ENCODE results near the gene RBP3. TPM values are rescaled to one million over a fixed set of nuclear protein-coding genes. Genes with fewer than 3 reads are reported as not detected.

The RBP3 gene
- total RNA-seq, 1 experiment from 2014 or later = not detected

GRCh38 chr10:47331954-47332353 is 16.2 kb upstream of the RBP3 start:
- H4K8ac ChIP-seq (replicated peaks; ENCODE audit: insufficient read length, low read depth, low read length) = no peak overlapping the region
- no peak overlapping the region for H3K56ac ChIP-seq (ENCODE audit: insufficient read length, low read depth, low read length)
- TF ChIP-seq, protein P1, sequence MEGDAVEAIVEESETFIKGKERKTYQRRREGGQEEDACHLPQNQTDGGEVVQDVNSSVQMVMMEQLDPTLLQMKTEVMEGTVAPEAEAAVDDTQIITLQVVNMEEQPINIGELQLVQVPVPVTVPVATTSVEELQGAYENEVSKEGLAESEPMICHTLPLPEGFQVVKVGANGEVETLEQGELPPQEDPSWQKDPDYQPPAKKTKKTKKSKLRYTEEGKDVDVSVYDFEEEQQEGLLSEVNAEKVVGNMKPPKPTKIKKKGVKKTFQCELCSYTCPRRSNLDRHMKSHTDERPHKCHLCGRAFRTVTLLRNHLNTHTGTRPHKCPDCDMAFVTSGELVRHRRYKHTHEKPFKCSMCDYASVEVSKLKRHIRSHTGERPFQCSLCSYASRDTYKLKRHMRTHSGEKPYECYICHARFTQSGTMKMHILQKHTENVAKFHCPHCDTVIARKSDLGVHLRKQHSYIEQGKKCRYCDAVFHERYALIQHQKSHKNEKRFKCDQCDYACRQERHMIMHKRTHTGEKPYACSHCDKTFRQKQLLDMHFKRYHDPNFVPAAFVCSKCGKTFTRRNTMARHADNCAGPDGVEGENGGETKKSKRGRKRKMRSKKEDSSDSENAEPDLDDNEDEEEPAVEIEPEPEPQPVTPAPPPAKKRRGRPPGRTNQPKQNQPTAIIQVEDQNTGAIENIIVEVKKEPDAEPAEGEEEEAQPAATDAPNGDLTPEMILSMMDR (conservative IDR thresholded peaks at IDR 0.05) = no peak
- no CpG with 5 or more reads among the region's 7 CpGs for WGBS (ENCODE audit: extremely low coverage, insufficient read length, low lambda C conversion rate)
- H4K20me1 ChIP-seq (ENCODE audit: control insufficient read depth, insufficient read depth, insufficient read length) = no peaks in the 10 kb centered on the region
- H3K4me1 Mint-ChIP-seq = peaks cover 2 to 3% of the 10 kb centered on the region in 2 experiments; a peak in 1 of 4 replicates
- H4K91ac ChIP-seq (ENCODE audit: insufficient read length, low read depth, low read length) = no peak overlapping the region
- H3K79me2 ChIP-seq (ENCODE audit: insufficient read depth, low read length) = no peaks in the 10 kb centered on the region
- H3K27ac ChIP-seq (ENCODE audit: insufficient read length, low read depth, low read length) = no peak overlapping the region
- no peaks in the 10 kb centered on the region for H3K27me3 Mint-ChIP-seq (ENCODE audit: low read depth)
- no peak overlapping the region for H3K4ac ChIP-seq (ENCODE audit: low read depth, low read length)
- no peak overlapping the region for H2BK120ac ChIP-seq (ENCODE audit: low read depth, low read length, poor library complexity, severe bottlenecking)
- no peak overlapping the region for H2BK12ac ChIP-seq (ENCODE audit: insufficient read length, low read depth, low read length)
- H3K4me3 Mint-ChIP-seq = no peak overlapping the region
- no peaks in the 10 kb centered on the region for H3K9me3 ChIP-seq (ENCODE audit: control insufficient read depth, low read depth, low read length)
- H3K27me3 ChIP-seq (ENCODE audit: insufficient read depth, low read length) = no peaks in the 10 kb centered on the region
- no peak overlapping the region for H2AK5ac ChIP-seq (ENCODE audit: insufficient read length, low read length)
- H3T11ph ChIP-seq (ENCODE audit: low read length) = no peak overlapping the region
- H3K23me2 ChIP-seq (ENCODE audit: insufficient read length, low read depth, low read length, poor library complexity, severe bottlenecking) = no peaks in the 10 kb centered on the region
- H2BK5ac ChIP-seq (ENCODE audit: insufficient read length, low read length) = no peak overlapping the region
- no peak overlapping the region for H3K4me2 ChIP-seq (ENCODE audit: insufficient read depth, insufficient read length, low read length)
- no peak overlapping the region for H2BK15ac ChIP-seq (ENCODE audit: low read depth, low read length)
- H2BK20ac ChIP-seq (ENCODE audit: low read depth, low read length, poor library complexity, severe bottlenecking) = no peak overlapping the region
- H3K36me3 Mint-ChIP-seq (ENCODE audit: insufficient read depth in 1 of 3, low read depth in 3 of 3) = no peaks in the 10 kb centered on the region
- H4K5ac ChIP-seq (ENCODE audit: insufficient read length, low read depth, low read length) = no peak overlapping the region
- no peaks in the 10 kb centered on the region for H3K79me1 ChIP-seq (ENCODE audit: insufficient read depth, low read depth, low read length, poor library complexity, severe bottlenecking)
- no peak overlapping the region for H3K9ac ChIP-seq (ENCODE audit: extremely low read depth, insufficient read length, low read length)
- H3K18ac ChIP-seq (ENCODE audit: insufficient read length, low read depth, low read length) = no peak overlapping the region
- no peak overlapping the region for H2AFZ ChIP-seq (ENCODE audit: low read length)
- H3K4me1 ChIP-seq (ENCODE audit: insufficient read depth, low read length) = no peaks in the 10 kb centered on the region
- H3K9me3 Mint-ChIP-seq = peaks cover 0 to 2% of the 10 kb centered on the region in 2 experiments; a peak in 2 of 5 replicates
- no peak overlapping the region; the same call in 1 of the 2 replicates for H3K14ac ChIP-seq (ENCODE audit: insufficient read depth, low read length)
- no peak for DNase-seq
- no peak overlapping the region for H3K27ac Mint-ChIP-seq
- no peak overlapping the region for H3K23ac ChIP-seq (ENCODE audit: insufficient read length, low read depth, low read length)
